A549 (cell line): ENCODE results near the gene VANGL1. TPM values are rescaled to one million over a fixed set of nuclear protein-coding genes. Genes with fewer than 3 reads are reported as not detected.
A peak's percentile ranks its signal among the peaks of the same experiment; 100 is the strongest.

ENCODE experiments used
- ATAC-seq, 2 experiments: fragments of 200-7000 bp in 1 of 2; fragments of >200 bp in 1 of 2; cut with Nextera tagmentation in 1 of 2; cut with Tn5 transposase in 1 of 2; 3 replicates each; pipeline versions ENCODE4 v1.8.0 to v1.9.1; 2018 to 2020; ENCODE audit warnings: mild to moderate bottlenecking in 1 of 2, moderate library complexity in 1 of 2
- CTCF ChIA-PET: fragments of 300-600 bp; sonication (Branson Sonifier 250); formaldehyde crosslinking; extraction: SDS; loops from one replicate; lab custom pipeline; 2021; ENCODE audit warnings: antibody characterized with exemption, inconsistent platforms; lab: Yijun Ruan, JAX
- POLR2A ChIA-PET: fragments of 350-600 bp; formaldehyde crosslinking; extraction: SDS; loops from one replicate; lab custom pipeline; 2021; ENCODE audit warnings: antibody characterized with exemption, inconsistent platforms; lab: Yijun Ruan, JAX
- DNase-seq, 2 experiments: peaks; one replicate each; pipeline versions ENCODE4 v3.0.0 to v3.0.0-alpha.2; 2011 to 2016; ENCODE audit warnings: low read depth in 1 of 2, low spot score in 1 of 2
- FAIRE-seq: peaks from 2 replicates; lab custom pipeline; 2011; peaks lifted over from hg19 to GRCh38; lab: Jason Lieb, UNC
- H3K27ac ChIP-seq, 2 experiments: fragments of >200 bp; sonication (Bioruptor Twin); formaldehyde crosslinking; 3 replicates each; pipeline ENCODE4 v1.5.1; 2016 to 2017
- H3K4me1 ChIP-seq: fragments of >200 bp; sonication (Bioruptor Twin); formaldehyde crosslinking; 3 replicates; pipeline ENCODE4 v1.6.1; 2016
- H3K4me2 ChIP-seq: fragments of >200 bp; sonication (Bioruptor Twin); formaldehyde crosslinking; 3 replicates; pipeline ENCODE4 v1.6.1; 2016
- H3K4me3 ChIP-seq: fragments of >200 bp; sonication (Bioruptor Twin); formaldehyde crosslinking; 3 replicates; pipeline ENCODE4 v1.5.1; 2016
- H3K9me3 ChIP-seq: fragments of >200 bp; sonication (Bioruptor Twin); formaldehyde crosslinking; 3 replicates; pipeline ENCODE4 v1.6.1; 2016
- ATOH8 ChIP-seq: fragments of 250-450 bp; sonication (Bioruptor Pico); IDR thresholded peaks from 2 replicates; pipeline ENCODE4 v1.5.0; 2020; ENCODE audit warnings: low read depth, mild to moderate bottlenecking, moderate library complexity
- CBX2 ChIP-seq: fragments of 200-600 bp; sonication (generic); IDR thresholded peaks from 2 replicates; pipeline ENCODE4 v1.6.1; 2016; ENCODE audit warnings: low read depth, mild to moderate bottlenecking, borderline replicate concordance
- FOSL2 ChIP-seq, 2 experiments: fragments of 450-650 bp in 1 of 2; fragments of >200 bp in 1 of 2; sonication (Bioruptor Twin) in 1 of 2; formaldehyde crosslinking; IDR thresholded peaks; 2 replicates each; pipeline versions ENCODE4 v1.5.0 to v1.6.1; 2016 to 2020; ENCODE audit warnings: mild to moderate bottlenecking in 1 of 2, moderate library complexity in 1 of 2
- HDAC2 ChIP-seq: fragments of 200-600 bp; sonication (generic); IDR thresholded peaks from 2 replicates; pipeline ENCODE4 v1.6.1; 2016
- JUN ChIP-seq, 2 experiments: fragments of >200 bp; sonication (Bioruptor Twin); formaldehyde crosslinking; IDR thresholded peaks; 2 replicates in 1 of 2; 3 replicates in 1 of 2; pipeline ENCODE4 v1.6.1; 2016 to 2017
- NR3C1 ChIP-seq: fragments of >200 bp; sonication (Bioruptor Twin); formaldehyde crosslinking; IDR thresholded peaks from 3 replicates; pipeline ENCODE4 v1.6.1; 2017
- POLR2AphosphoS2 ChIP-seq: conservative IDR thresholded peaks from 2 replicates; pipeline ENCODE4 v1.6.1; 2012; ENCODE audit warnings: low read length, improper control_type of control experiment, inconsistent platforms
- RARB ChIP-seq: fragments of 250-450 bp; sonication (Bioruptor Pico); IDR thresholded peaks from 2 replicates; pipeline ENCODE4 v1.8.0; 2021; ENCODE audit warnings: mild to moderate bottlenecking, moderate library complexity
- RNF2 ChIP-seq: fragments of 200-600 bp; sonication (generic); IDR thresholded peaks from 2 replicates; pipeline ENCODE4 v1.6.1; 2016; ENCODE audit warnings: low read depth, mild to moderate bottlenecking, antibody characterized with exemption, moderate library complexity, borderline replicate concordance
- SREBF2 ChIP-seq: fragments of 450-650 bp; IDR thresholded peaks from 2 replicates; pipeline ENCODE4 v1.6.1; 2014; ENCODE audit warnings: mild to moderate bottlenecking, moderate library complexity
- ZC3H11A ChIP-seq: fragments of 450-650 bp; IDR thresholded peaks from 2 replicates; pipeline ENCODE4 v1.6.1; 2014; ENCODE audit warnings: antibody characterized with exemption, mild to moderate bottlenecking
- ZNF302 ChIP-seq: fragments of 250-450 bp; sonication (Bioruptor Pico); IDR thresholded peaks from 2 replicates; pipeline ENCODE4 v1.9.0; 2021; ENCODE audit warnings: inconsistent platforms, mild to moderate bottlenecking, moderate library complexity
- ZSCAN20 ChIP-seq: fragments of 250-450 bp; sonication (Bioruptor Pico); IDR thresholded peaks from 2 replicates; pipeline ENCODE4 v1.8.0; 2022; ENCODE audit warnings: mild to moderate bottlenecking, moderate library complexity
- WGBS: methylation state at CpG from one replicate; pipeline ENCODE4 v1.1.6; 2017; ENCODE audit errors: missing lambda C conversion rate; 5-methylcytosine and 5-hydroxymethylcytosine counted together
- polyA plus RNA-seq, 4 experiments: library from polyadenylated mRNA; depleted of rRNA in 3 of 4; stranded (reverse); fragments of >200 nt; fragmentation: RNase III in 1 of 4; extraction: RNeasy Plus Mini Kit Qiagen cat#74134 plus additional on column Dnase treatment in 1 of 4; gene quantifications; 2 replicates in 3 of 4; 3 replicates in 1 of 4; pipeline ENCODE4 v1.2.3, GENCODE V29; 2011 to 2017

VANGL1 gene
- polyA plus RNA-seq, 2 of the 4 experiments (the other 2 are of a cell fraction), result 11.0 to 11.5 TPM

- POLR2A ChIA-PET, result no interaction called here
- DNase-seq, result no peak
- ATAC-seq, result no peak
- Histone ChIP-seq H3K9me3 (peaks cover 3% of the 10 kb centered on the region; the same call in 1 of the 3 replicates), H3K4me2 (peak overlapping the region; percentile 96; the same call in 2 of the 3 replicates), H3K27ac (no peak overlapping the region), H3K4me3 (no peak overlapping the region), H3K4me1 (peaks cover 26% of the 10 kb centered on the region)
- TF ChIP-seq ATOH8, result no peak
- WGBS, result 89% methylated on average over 3 of the region's 3 CpGs
- FAIRE-seq, result no peak
- CTCF ChIA-PET, result interaction anchor here (1.0 to 2.5 kb wide), 2 partner anchors 35 to 495 kb away, joined by 3 to 6 read pairs; no protein-coding TSS in a partner anchor
Measured at GRCh38 chr1:115644109-115644508, 2.3 kb downstream of the VANGL1 start.

GRCh38 chr1:115647047-115647446 lies 5.3 kb downstream of the VANGL1 start:
- Histone ChIP-seq H3K4me1 (peaks cover 27% of the 10 kb centered on the region), H3K4me3 (no peak overlapping the region), H3K9me3 (no peaks in the 10 kb centered on the region), H3K4me2 (no peak overlapping the region; the same call in 2 of the 3 replicates), H3K27ac (no peak overlapping the region)
- ChIA-PET CTCF (interaction anchor here (1.2 kb wide), 1 partner anchor 125 kb away, joined by 5 read pairs; no protein-coding TSS in a partner anchor), POLR2A (no interaction called here)
- DNase-seq, result no peak
- WGBS, result 67% methylated on average over 2 of the region's 2 CpGs
- FAIRE-seq, result no peak
- TF ChIP-seq CBX2 (no peak), ZNF302 (CRISPR knock-in tag) (no peak), JUN (IDR thresholded peaks at IDR 0.05) (no peak), RARB (CRISPR knock-in tag) (no peak)
- TF ChIP-seq, all 56 proteins: peak for 0
- ATAC-seq, result no peak

GRCh38 chr1:115647507-115647906 lies 5.7 kb downstream of the VANGL1 start:
- H3K4me1 ChIP-seq, result peaks cover 27% of the 10 kb centered on the region
- 95% methylated on average over 2 of the region's 2 CpGs for WGBS
- ATAC-seq (no peak), FAIRE-seq (no peak), DNase-seq (no peak)
- H3K4me3 ChIP-seq, result no peak overlapping the region
- H3K9me3 ChIP-seq, result no peaks in the 10 kb centered on the region
- ChIA-PET CTCF (interaction anchor here (1.2 kb wide), 1 partner anchor 124 kb away, joined by 5 read pairs; no protein-coding TSS in a partner anchor), POLR2A (no interaction called here)
- H3K27ac ChIP-seq, result no peak overlapping the region
- no peak overlapping the region for H3K4me2 ChIP-seq
- TF ChIP-seq NR3C1, result no peak
- no peak for TF ChIP-seq RNF2
- TF ChIP-seq ZSCAN20 (CRISPR knock-in tag), result no peak
- TF ChIP-seq HDAC2, result no peak
- TF ChIP-seq FOSL2 (IDR thresholded peaks at IDR 0.05), result no peak
- no peak for TF ChIP-seq FOSL2 (CRISPR knock-in tag; IDR thresholded peaks at IDR 0.05)
- TF ChIP-seq, all 56 proteins: peak for 0

- ChIA-PET POLR2A (no interaction called here), CTCF (interaction anchor here (0.7 kb wide), 1 partner anchor 25 kb away, joined by 3 read pairs; no protein-coding TSS in a partner anchor)
- H3K4me3 ChIP-seq, result no peak overlapping the region
- peaks cover 27% of the 10 kb centered on the region for H3K4me1 ChIP-seq
- no peak for ATAC-seq
- no peaks in the 10 kb centered on the region for H3K9me3 ChIP-seq
- no peak for FAIRE-seq
- WGBS, result 100% methylated on average over 3 of the region's 3 CpGs
- DNase-seq, result no peak
- no peak for TF ChIP-seq ZC3H11A
- TF ChIP-seq SREBF2, result no peak
- TF ChIP-seq POLR2AphosphoS2, result no peak
- no peak overlapping the region for H3K4me2 ChIP-seq
- H3K27ac ChIP-seq, result no peak overlapping the region
Measured at GRCh38 chr1:115647919-115648650, 6.3 kb downstream of the VANGL1 start.
